Rectal smooth muscle tissue (tissue), 1 donor: ENCODE results near the gene NCKAP5.

Experiments used
- H3K27ac ChIP-seq: one replicate; pipeline ENCODE4 v1.7.0; 2013; ENCODE audit warnings: low read depth, low read length, inconsistent platforms
- H3K27me3 ChIP-seq: one replicate; pipeline ENCODE4 v1.7.0; 2013; ENCODE audit warnings: low read length; ENCODE audit not compliant: control insufficient read depth, insufficient read depth
- H3K36me3 ChIP-seq: one replicate; pipeline ENCODE4 v1.7.0; 2013; ENCODE audit warnings: low read length; ENCODE audit not compliant: control insufficient read depth, insufficient read depth
- H3K4me1 ChIP-seq: one replicate; pipeline ENCODE4 v1.7.0; 2013; ENCODE audit warnings: low read length; ENCODE audit not compliant: control insufficient read depth, insufficient read depth
- H3K4me3 ChIP-seq: one replicate; pipeline ENCODE4 v1.7.0; 2013; ENCODE audit warnings: low read length
- H3K9ac ChIP-seq: one replicate; pipeline ENCODE4 v1.7.0; 2013; ENCODE audit warnings: low read length

Gene NCKAP5

GRCh38 chr2:132760405-132760804 is 807.9 kb downstream of the NCKAP5 start:
- no peak overlapping the region for H3K9ac ChIP-seq
- no peaks in the 10 kb centered on the region for H3K36me3 ChIP-seq
- H3K27me3 ChIP-seq: no peaks in the 10 kb centered on the region
- H3K4me1 ChIP-seq: no peaks in the 10 kb centered on the region
- no peak overlapping the region for H3K4me3 ChIP-seq
- no peak overlapping the region for H3K27ac ChIP-seq

DNA sequence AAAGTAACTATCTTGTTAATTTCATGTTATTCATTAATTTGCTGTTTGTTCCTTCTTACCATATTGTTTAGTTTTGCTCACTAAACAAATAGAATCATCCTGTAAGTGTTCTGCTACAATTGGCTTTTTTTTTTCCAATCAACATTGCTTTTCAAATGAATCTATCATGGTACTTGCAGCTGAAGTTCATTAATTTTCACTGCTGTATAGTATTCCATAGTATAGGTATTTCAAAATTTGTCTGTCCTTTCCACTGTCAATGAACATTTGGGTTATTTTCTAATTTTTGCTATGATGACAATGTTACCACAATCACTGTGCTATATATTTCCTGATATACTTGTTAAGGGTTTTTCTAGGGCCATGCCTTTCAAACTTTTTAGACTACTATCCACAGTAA is 809.3 kb downstream of the NCKAP5 start:
- Histone ChIP-seq H3K4me1 (no peaks in the 10 kb centered on the region), H3K27me3 (no peaks in the 10 kb centered on the region), H3K9ac (no peak overlapping the region), H3K36me3 (no peaks in the 10 kb centered on the region), H3K4me3 (no peak overlapping the region), H3K27ac (no peak overlapping the region)

- H3K27me3 ChIP-seq: no peaks in the 10 kb centered on the region
These were observed 810.6 kb downstream of the NCKAP5 start for GRCh38 chr2:132757676-132758075.

DNA sequence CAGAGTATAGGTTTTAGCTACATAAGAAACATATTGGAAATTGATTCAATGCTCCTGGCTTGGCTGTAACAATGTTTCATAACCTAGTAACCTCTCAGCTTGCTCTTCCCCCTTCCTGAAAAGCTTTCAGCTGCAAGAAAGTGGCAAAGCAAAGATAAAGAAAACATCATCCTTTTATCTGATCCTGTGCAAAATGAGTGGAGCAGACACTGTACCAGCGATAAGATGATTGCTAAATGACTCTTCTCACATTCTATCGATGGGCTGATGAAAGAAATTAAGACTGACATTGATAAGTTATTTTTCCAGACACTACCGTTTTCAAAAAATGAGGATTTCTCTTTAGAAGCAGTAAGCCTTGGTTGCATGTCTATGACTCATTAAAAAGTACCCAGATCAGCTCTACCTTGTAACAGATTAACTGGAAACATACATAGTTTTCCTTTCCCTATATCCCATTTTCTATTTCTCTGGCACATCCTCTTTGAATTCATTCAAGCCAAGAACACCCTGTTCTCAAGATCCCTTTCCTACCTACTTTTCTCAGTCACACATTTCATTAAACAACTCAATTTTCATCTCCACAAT is 811.2 kb downstream of the NCKAP5 start:
- no peaks in the 10 kb centered on the region for H3K36me3 ChIP-seq
- no peaks in the 10 kb centered on the region for H3K27me3 ChIP-seq
- no peak overlapping the region for H3K27ac ChIP-seq
- H3K9ac ChIP-seq: no peak overlapping the region
- H3K4me1 ChIP-seq: no peaks in the 10 kb centered on the region
- H3K4me3 ChIP-seq: no peak overlapping the region

More at GRCh38 chr2:132757676-132758075, 810.6 kb downstream of the NCKAP5 start:
- H3K4me1 ChIP-seq: no peaks in the 10 kb centered on the region
- no peak overlapping the region for H3K27ac ChIP-seq
- H3K36me3 ChIP-seq: no peaks in the 10 kb centered on the region
- no peak overlapping the region for H3K4me3 ChIP-seq
- H3K9ac ChIP-seq: no peak overlapping the region

DNA sequence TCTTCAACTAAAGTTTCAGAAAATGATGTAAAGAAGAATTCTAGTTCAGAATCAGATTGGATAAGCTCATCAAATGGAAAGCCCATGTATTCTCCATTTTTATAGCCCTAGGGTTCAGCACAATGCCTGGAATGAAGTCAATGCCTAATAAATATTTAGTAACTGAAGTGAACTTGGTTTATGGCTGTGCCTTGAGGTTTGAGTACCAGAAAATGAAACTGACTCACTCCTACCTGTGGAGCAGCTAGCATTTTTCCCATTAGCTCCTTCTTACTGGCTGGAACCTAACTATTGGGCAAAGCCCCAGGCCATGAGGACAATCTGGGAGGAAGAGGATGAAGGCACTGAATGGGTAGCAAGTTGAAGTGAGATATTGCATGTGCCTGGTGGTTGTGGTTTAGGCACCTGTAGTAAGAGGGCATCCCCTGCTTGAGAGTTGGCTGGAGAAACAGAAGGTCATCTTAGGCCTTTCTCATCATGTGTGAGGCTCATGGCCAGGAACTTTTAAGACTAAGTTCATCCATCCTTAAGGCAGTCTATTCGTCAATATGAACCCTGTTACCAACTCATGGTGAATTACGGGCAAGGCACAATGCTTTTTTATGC is 813.3 kb downstream of the NCKAP5 start:
- Histone ChIP-seq H3K27me3 (no peaks in the 10 kb centered on the region), H3K4me1 (no peaks in the 10 kb centered on the region), H3K36me3 (no peaks in the 10 kb centered on the region), H3K9ac (no peak overlapping the region), H3K27ac (no peak overlapping the region), H3K4me3 (no peak overlapping the region)

DNA sequence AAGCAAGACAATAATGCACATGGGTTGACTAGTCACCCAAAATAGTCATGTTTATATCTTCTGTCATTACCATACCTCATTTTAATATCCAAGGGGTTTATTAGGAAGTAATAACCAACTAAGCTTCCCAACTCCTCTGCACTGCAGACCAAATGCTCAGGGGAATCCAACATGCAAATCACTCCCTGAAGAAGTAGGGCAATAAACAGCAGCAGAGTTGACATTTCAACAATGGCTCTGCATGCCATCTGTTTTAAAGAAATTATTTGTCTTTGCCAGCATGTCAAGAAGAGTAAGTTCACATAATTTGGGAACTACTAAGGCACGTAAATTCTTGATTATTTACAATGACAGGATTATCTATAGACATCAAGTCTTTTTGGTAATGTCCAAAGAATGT is 813.9 kb downstream of the NCKAP5 start:
- Histone ChIP-seq H3K27ac (no peak overlapping the region), H3K9ac (no peak overlapping the region), H3K4me3 (no peak overlapping the region), H3K4me1 (no peaks in the 10 kb centered on the region), H3K36me3 (no peaks in the 10 kb centered on the region), H3K27me3 (no peaks in the 10 kb centered on the region)

GRCh38 chr2:132752421-132753206 is 815.6 kb downstream of the NCKAP5 start:
- no peaks in the 10 kb centered on the region for H3K4me1 ChIP-seq
- H3K27ac ChIP-seq: no peak overlapping the region
- no peak overlapping the region for H3K9ac ChIP-seq
- no peak overlapping the region for H3K4me3 ChIP-seq
- H3K27me3 ChIP-seq: no peaks in the 10 kb centered on the region
- no peaks in the 10 kb centered on the region for H3K36me3 ChIP-seq

DNA sequence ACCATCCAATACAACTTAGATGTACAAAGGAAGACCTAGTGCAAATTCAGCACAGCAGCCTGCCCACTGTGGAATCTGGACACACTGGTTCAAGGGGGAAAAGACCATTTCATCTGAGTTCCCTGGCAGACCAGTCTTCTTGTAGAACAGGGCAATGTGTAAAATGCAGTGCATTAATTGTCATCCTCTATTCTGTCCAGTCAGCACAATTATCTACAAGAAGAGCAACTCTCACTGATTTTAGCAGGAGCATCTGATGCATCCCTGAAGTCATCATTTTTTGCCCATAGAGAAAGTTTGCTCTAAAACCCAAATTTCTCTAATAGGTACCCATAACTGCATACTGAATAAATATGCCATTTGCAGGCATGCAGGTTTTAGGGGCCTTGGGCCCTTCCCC is 816.4 kb downstream of the NCKAP5 start:
- Histone ChIP-seq H3K9ac (no peak overlapping the region), H3K4me1 (no peaks in the 10 kb centered on the region), H3K4me3 (no peak overlapping the region), H3K27me3 (no peaks in the 10 kb centered on the region), H3K27ac (no peak overlapping the region), H3K36me3 (no peaks in the 10 kb centered on the region)

GRCh38 chr2:132750606-132751005 is 817.7 kb downstream of the NCKAP5 start:
- Histone ChIP-seq H3K9ac (no peak overlapping the region), H3K4me3 (no peak overlapping the region), H3K27me3 (no peaks in the 10 kb centered on the region), H3K36me3 (no peaks in the 10 kb centered on the region), H3K4me1 (no peaks in the 10 kb centered on the region), H3K27ac (no peak overlapping the region)

GRCh38 chr2:132747046-132747445 is 821.2 kb downstream of the NCKAP5 start:
- Histone ChIP-seq H3K27ac (no peak overlapping the region), H3K27me3 (no peaks in the 10 kb centered on the region), H3K9ac (no peak overlapping the region), H3K4me3 (no peak overlapping the region), H3K4me1 (no peaks in the 10 kb centered on the region), H3K36me3 (no peaks in the 10 kb centered on the region)

DNA sequence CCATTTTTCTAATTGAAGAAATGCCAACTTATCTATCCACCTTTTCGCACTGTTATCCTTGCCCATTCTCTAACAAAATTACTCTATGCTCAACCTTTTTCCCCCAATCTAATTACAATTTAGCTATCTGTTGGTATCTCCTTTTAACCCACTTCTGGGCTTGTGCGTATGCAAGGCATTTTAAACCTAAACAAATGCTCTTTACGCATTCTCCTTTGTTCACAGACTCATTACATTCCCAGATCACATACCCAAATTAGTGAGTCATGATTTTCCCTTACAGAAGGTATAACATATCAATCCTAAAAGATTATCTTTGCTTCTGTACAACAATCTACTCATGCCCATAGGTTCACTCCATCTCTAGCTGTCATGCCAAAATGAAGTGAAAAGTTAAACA is 826.5 kb downstream of the NCKAP5 start:
- H3K4me3 ChIP-seq: no peak overlapping the region
- no peak overlapping the region for H3K9ac ChIP-seq
- H3K27ac ChIP-seq: no peak overlapping the region
- no peaks in the 10 kb centered on the region for H3K36me3 ChIP-seq
- H3K4me1 ChIP-seq: no peaks in the 10 kb centered on the region
- no peaks in the 10 kb centered on the region for H3K27me3 ChIP-seq

- Histone ChIP-seq H3K27me3 (no peaks in the 10 kb centered on the region), H3K27ac (no peak overlapping the region), H3K9ac (no peak overlapping the region), H3K4me3 (no peak overlapping the region), H3K36me3 (no peaks in the 10 kb centered on the region), H3K4me1 (no peaks in the 10 kb centered on the region)
These were observed 828.1 kb downstream of the NCKAP5 start for GRCh38 chr2:132740081-132740720.
